Anterior cingulate cortex (tissue), 58 donors: ENCODE results near the gene CATSPER2.
A peak's percentile ranks its signal among the peaks of the same experiment; 100 is the strongest.
"Not testable (repeated sequence)": the region's sequence is repeated elsewhere in the genome, so short reads cannot be mapped to it uniquely, and the experiment has no call there.

ENCODE experiments used
- DNase-seq, 58 donors: peaks; one replicate each; lab custom pipeline; 2025; lab: John Stamatoyannopoulos, UW

Gene CATSPER2

GRCh38 chr15:43648649-43649429 lies at the start of gene CATSPER2:
TSS of gene CATSPER2 (minus strand) at chr15:43648844. CDS start at chr15:43648061, 783 bp downstream.
- DNase-seq, result no peak

GRCh38 chr15:43693148-43694022 lies 44.7 kb upstream of the CATSPER2 start, which contains the start of gene CKMT1A:
TSS of gene CKMT1A (plus strand) at chr15:43693859. CDS start at chr15:43694051, 192 bp downstream.
- DNase-seq, result not testable (repeated sequence)

- not testable (repeated sequence) for DNase-seq
These were observed 44.0 kb upstream of the CATSPER2 start for GRCh38 chr15:43692679-43693078.

- not testable (repeated sequence) for DNase-seq
These were observed 41.1 kb upstream of the CATSPER2 start for GRCh38 chr15:43689604-43690301.

- not testable (repeated sequence) for DNase-seq
These were observed 25.5 kb upstream of the CATSPER2 start for GRCh38 chr15:43674175-43674574.

GRCh38 chr15:43666177-43666576 lies 17.5 kb upstream of the CATSPER2 start:
- DNase-seq, result not testable (repeated sequence)

GRCh38 chr15:43663333-43663732 lies 14.7 kb upstream of the CATSPER2 start:
- not testable (repeated sequence) for DNase-seq

GRCh38 chr15:43662293-43662692 lies 13.6 kb upstream of the CATSPER2 start:
- not testable (repeated sequence) for DNase-seq

GRCh38 chr15:43659727-43660126 lies 11.1 kb upstream of the CATSPER2 start:
- not testable (repeated sequence) for DNase-seq

GRCh38 chr15:43649430-43649926 lies 834 bp upstream of the CATSPER2 start:
- DNase-seq, result not testable (repeated sequence)

GRCh38 chr15:43638464-43639204 lies 10.0 kb downstream of the CATSPER2 start:
- not testable (repeated sequence) for DNase-seq

- DNase-seq, result not testable (repeated sequence)
These were observed 21.7 kb downstream of the CATSPER2 start for GRCh38 chr15:43626937-43627336.

- no peak for DNase-seq
These were observed 23.5 kb downstream of the CATSPER2 start for GRCh38 chr15:43625106-43625505.

GRCh38 chr15:43622068-43622799 lies 26.4 kb downstream of the CATSPER2 start:
- DNase-seq, result not testable (repeated sequence)

- DNase-seq, result not testable (repeated sequence)
These were observed 29.9 kb downstream of the CATSPER2 start, which contains the start of gene STRC for GRCh38 chr15:43618700-43619099. TSS of gene STRC (minus strand) at chr15:43618800. CDS start at chr15:43618722, 78 bp downstream.

GRCh38 chr15:43617750-43618149 lies 30.9 kb downstream of the CATSPER2 start:
- not testable (repeated sequence) for DNase-seq

GRCh38 chr15:43602233-43602632 lies 46.4 kb downstream of the CATSPER2 start:
- DNase-seq, result peak in 6 of 58 donors; percentile 4 to 22 (median 12)

- not testable (repeated sequence) for DNase-seq
These were observed 48.4 kb downstream of the CATSPER2 start for GRCh38 chr15:43600200-43600599.

GRCh38 chr15:43599131-43599530 lies 49.5 kb downstream of the CATSPER2 start:
- not testable (repeated sequence) for DNase-seq
